ENCODE results near the gene LIFR.

GRCh38 chr5:38478166-38478565 is 78.3 kb downstream of the LIFR start:
- no peak for TF ChIP-seq CTCF (IDR thresholded peaks at IDR 0.05)
- TF ChIP-seq JUND (IDR thresholded peaks at IDR 0.05): no peak

Data from SK-N-SH (cell line).